Epithelial cell of proximal tubule (primary cell): ENCODE measurements around the gene GCLM. TPM values are rescaled to one million over a fixed set of nuclear protein-coding genes. Genes with fewer than 3 reads are reported as not detected.

ENCODE experiments used
- DNase-seq: peaks from one replicate; pipeline ENCODE4 v3.0.0-alpha.2; 2011; ENCODE audit warnings: low read depth
- H3K4me3 ChIP-seq: 2 replicates; pipeline ENCODE4 v1.5.1; 2011; ENCODE audit warnings: low read depth, mild to moderate bottlenecking, low read length
- total RNA-seq: library from RNA; depleted of rRNA; stranded (reverse); fragments of >200 nt; gene quantifications from 2 replicates; pipeline ENCODE4 v1.2.3, GENCODE V29; 2015
- TF ChIP-seq, protein P1 (sequence below): conservative IDR thresholded peaks from 2 replicates; pipeline ENCODE4 v1.5.1; 2012; ENCODE audit warnings: low read depth, mild to moderate bottlenecking, low read length

Gene GCLM
- total RNA-seq, 1 donor from 2014 or later = 20.7 TPM

- no peak for DNase-seq
- TF ChIP-seq, protein P1, sequence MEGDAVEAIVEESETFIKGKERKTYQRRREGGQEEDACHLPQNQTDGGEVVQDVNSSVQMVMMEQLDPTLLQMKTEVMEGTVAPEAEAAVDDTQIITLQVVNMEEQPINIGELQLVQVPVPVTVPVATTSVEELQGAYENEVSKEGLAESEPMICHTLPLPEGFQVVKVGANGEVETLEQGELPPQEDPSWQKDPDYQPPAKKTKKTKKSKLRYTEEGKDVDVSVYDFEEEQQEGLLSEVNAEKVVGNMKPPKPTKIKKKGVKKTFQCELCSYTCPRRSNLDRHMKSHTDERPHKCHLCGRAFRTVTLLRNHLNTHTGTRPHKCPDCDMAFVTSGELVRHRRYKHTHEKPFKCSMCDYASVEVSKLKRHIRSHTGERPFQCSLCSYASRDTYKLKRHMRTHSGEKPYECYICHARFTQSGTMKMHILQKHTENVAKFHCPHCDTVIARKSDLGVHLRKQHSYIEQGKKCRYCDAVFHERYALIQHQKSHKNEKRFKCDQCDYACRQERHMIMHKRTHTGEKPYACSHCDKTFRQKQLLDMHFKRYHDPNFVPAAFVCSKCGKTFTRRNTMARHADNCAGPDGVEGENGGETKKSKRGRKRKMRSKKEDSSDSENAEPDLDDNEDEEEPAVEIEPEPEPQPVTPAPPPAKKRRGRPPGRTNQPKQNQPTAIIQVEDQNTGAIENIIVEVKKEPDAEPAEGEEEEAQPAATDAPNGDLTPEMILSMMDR = no peak
- peak overlapping the region; percentile 85 for H3K4me3 ChIP-seq
Measured at GRCh38 chr1:93906480-93906879, 2.8 kb downstream of the GCLM start.

DNA sequence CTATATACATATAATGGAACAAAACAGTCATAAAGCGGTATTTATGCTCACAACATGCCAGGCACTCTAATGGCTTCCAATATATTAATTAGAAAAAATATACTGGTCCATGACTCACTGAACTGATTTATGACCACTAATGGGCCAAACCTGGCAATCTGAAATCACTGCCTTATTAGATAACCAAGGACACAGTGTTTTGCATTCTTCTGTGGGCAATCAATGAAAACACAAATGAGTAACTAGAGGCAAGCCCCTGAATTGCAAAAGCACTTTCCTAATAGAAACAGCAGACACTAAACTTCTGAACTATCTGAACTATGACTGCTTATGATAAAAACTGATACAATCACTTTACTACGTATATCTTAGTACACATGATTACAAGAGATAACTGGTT, 3.5 kb downstream of the GCLM start:
- peak; percentile 61 for DNase-seq
- TF ChIP-seq, protein P1 = no peak
- H3K4me3 ChIP-seq = no peak overlapping the region

DNA sequence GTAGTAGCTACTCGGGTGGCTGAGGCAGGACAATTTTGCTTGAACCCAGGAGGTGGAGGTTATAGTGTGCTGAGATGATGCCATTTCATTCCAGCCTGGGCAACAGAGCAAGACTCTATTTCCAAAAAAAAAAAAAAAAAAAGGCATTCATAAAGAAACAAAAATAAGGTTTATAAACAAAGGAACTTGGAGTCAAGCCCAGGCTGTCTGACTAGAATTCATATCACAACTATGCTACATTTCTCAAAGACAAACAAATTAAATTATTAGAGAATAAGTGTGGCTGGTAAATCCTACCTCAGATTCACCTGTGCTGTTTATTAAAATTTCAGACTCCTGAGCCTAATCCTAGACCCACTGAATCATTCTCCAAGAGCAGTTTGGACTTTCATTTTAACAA, 4.2 kb downstream of the GCLM start:
- TF ChIP-seq, protein P1 = no peak
- H3K4me3 ChIP-seq = no peak overlapping the region
- no peak for DNase-seq

- H3K4me3 ChIP-seq = no peak overlapping the region
- TF ChIP-seq, protein P1 = no peak
- no peak for DNase-seq
Measured at GRCh38 chr1:93904228-93904627, 5.0 kb downstream of the GCLM start.

DNA sequence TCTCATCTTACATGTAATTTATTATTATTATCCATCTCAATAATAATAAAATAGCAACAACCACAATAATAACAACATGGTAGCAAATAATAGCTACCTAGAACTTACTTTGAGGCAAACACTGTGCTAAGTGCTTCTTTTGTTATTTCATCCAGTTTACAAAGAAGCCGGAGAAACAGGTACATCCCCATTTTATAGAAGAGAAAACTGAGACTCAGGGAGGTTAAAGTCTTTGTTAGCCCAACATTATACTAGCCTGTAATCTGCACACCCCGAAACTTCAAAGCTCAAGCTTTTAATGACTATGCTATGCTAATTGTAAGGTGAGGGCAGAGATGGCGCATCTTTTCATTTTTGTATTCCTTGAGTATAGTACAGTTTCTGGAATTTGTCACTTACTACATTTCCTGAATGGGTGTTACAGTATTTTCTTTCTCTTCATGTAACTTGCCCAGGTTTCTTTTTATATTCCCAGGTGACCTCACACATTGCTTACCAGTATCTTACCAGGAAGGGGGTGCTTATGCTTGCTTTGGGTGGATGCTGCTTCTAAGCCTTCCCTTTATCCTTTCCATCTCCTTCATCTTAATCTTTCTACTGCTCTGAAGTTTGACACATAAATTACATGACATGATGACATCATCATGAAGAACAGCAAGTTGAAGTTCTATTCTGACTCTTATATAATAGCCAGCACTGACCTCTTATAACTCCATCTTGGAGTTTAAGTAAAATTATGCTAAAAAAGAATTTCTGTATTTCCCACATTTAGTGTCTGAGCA, 8.3 kb downstream of the GCLM start:
- TF ChIP-seq, protein P1 = no peak
- DNase-seq = no peak
- no peak overlapping the region for H3K4me3 ChIP-seq

- H3K4me3 ChIP-seq = no peak overlapping the region
- TF ChIP-seq, protein P1 = no peak
Measured at GRCh38 chr1:93899543-93900207, 9.6 kb downstream of the GCLM start.

More at GRCh38 chr1:93899543-93900207, 9.6 kb downstream of the GCLM start:
- DNase-seq = no peak
